PC-3 (cell line): ENCODE results near the gene ARVCF. TPM values are rescaled to one million over a fixed set of nuclear protein-coding genes. Genes with fewer than 3 reads are reported as not detected.

ENCODE experiments used
- ATAC-seq: fragments of 200-7000 bp; cut with Tn5 transposase; 2 replicates; pipeline ENCODE4 v1.9.1; 2020; ENCODE audit warnings: mild to moderate bottlenecking, moderate library complexity
- BruUV-seq: library from RNA; stranded (reverse); fragments of 400-500 nt; replicated peaks from 2 replicates; lab custom pipeline; 2021; lab: Mats Ljungman, UMichigan
- CTCF ChIA-PET: fragments of 300-600 bp; sonication (Branson Sonifier 250); formaldehyde crosslinking; loops from one replicate; lab custom pipeline; 2022; ENCODE audit warnings: antibody characterized with exemption; lab: Charles Lee
- POLR2A ChIA-PET: fragments of 300-600 bp; sonication (Branson Sonifier 250); formaldehyde crosslinking; loops from one replicate; lab custom pipeline; 2022; ENCODE audit warnings: antibody characterized with exemption; ENCODE audit not compliant: unreplicated experiment; lab: Charles Lee
- DNase-seq: peaks from one replicate; pipeline ENCODE4 v3.0.0-alpha.2; 2015
- H2AFZ ChIP-seq: fragments of 300-600 bp; sonication (generic); 2 replicates; pipeline ENCODE4 v1.6.0; 2016; ENCODE audit warnings: antibody characterized with exemption, low read length
- H3F3A ChIP-seq: fragments of 300-600 bp; sonication (generic); one replicate; pipeline ENCODE4 v1.6.0; 2017; ENCODE audit warnings: antibody characterized with exemption, low read length, control low read depth, mild to moderate bottlenecking; ENCODE audit not compliant: unreplicated experiment
- H3K27ac ChIP-seq: fragments of 300-600 bp; sonication (generic); 2 replicates; pipeline ENCODE4 v1.5.1; 2016; ENCODE audit warnings: mild to moderate bottlenecking, low read length
- H3K27me3 ChIP-seq: fragments of 300-600 bp; sonication (generic); 2 replicates; pipeline ENCODE4 v1.6.1; 2016; ENCODE audit warnings: low read length, mixed read lengths
- H3K36me3 ChIP-seq: fragments of 300-600 bp; sonication (generic); 2 replicates; pipeline ENCODE4 v1.6.1; 2016; ENCODE audit warnings: low read depth, mixed run types, low read length, mixed read lengths
- H3K4me1 ChIP-seq: fragments of 300-600 bp; sonication (generic); 2 replicates; pipeline ENCODE4 v1.5.1; 2016; ENCODE audit warnings: low read length; ENCODE audit not compliant: insufficient read depth
- H3K4me2 ChIP-seq: fragments of 300-600 bp; sonication (generic); 2 replicates; pipeline ENCODE4 v1.6.0; 2016; ENCODE audit warnings: low read length
- H3K4me3 ChIP-seq: fragments of 300-600 bp; sonication (generic); 2 replicates; pipeline ENCODE4 v1.5.1; 2016; ENCODE audit warnings: mild to moderate bottlenecking, low read length, mixed read lengths
- H3K79me2 ChIP-seq: fragments of 300-600 bp; sonication (generic); 2 replicates; pipeline ENCODE4 v1.6.1; 2017; ENCODE audit warnings: low read length, mixed read lengths
- H3K9ac ChIP-seq: fragments of 300-600 bp; sonication (generic); 2 replicates; pipeline ENCODE4 v1.6.0; 2016; ENCODE audit warnings: mild to moderate bottlenecking, low read length
- H3K9me2 ChIP-seq: fragments of 300-600 bp; sonication (generic); replicated peaks from 2 replicates; pipeline ENCODE4 v1.6.1; 2016; ENCODE audit warnings: mixed run types, low read length, mixed read lengths
- H3K9me3 ChIP-seq: fragments of 300-600 bp; sonication (generic); 2 replicates; pipeline ENCODE4 v1.6.1; 2016; ENCODE audit warnings: low read length, mixed read lengths
- H4K20me1 ChIP-seq: fragments of 300-600 bp; sonication (generic); 2 replicates; pipeline ENCODE4 v1.6.1; 2016; ENCODE audit warnings: low read length, mixed read lengths
- EZH2 ChIP-seq: fragments of 300-600 bp; sonication (generic); IDR thresholded peaks from one replicate; pipeline ENCODE4 v1.6.1; 2017; ENCODE audit warnings: antibody characterized with exemption, mild to moderate bottlenecking, low read length; ENCODE audit not compliant: unreplicated experiment
- EZH2phosphoT487 ChIP-seq: fragments of 300-600 bp; sonication (generic); IDR thresholded peaks from 2 replicates; pipeline ENCODE4 v1.6.1; 2018; ENCODE audit warnings: mild to moderate bottlenecking, antibody characterized with exemption, low read length, borderline replicate concordance
- intact Hi-C: fragments of 100-400 bp; cut with micrococcal nuclease; formaldehyde crosslinking; loops from 2 replicates; pipeline ENCODE4 v1.9.0; 2023
- total RNA-seq: library from RNA; depleted of rRNA; stranded (reverse); fragments of >200 nt; gene quantifications from 2 replicates; pipeline ENCODE4 v1.2.3, GENCODE V29; 2014
- TF ChIP-seq, protein P1 (sequence below): fragments of 300-600 bp; sonication (generic); conservative IDR thresholded peaks from 2 replicates; pipeline ENCODE4 v1.5.1; 2017; ENCODE audit warnings: antibody characterized with exemption, low read depth, mild to moderate bottlenecking, low read length

Gene ARVCF
- total RNA-seq, 1 experiment from 2014 or later: 20.0 TPM

DNA sequence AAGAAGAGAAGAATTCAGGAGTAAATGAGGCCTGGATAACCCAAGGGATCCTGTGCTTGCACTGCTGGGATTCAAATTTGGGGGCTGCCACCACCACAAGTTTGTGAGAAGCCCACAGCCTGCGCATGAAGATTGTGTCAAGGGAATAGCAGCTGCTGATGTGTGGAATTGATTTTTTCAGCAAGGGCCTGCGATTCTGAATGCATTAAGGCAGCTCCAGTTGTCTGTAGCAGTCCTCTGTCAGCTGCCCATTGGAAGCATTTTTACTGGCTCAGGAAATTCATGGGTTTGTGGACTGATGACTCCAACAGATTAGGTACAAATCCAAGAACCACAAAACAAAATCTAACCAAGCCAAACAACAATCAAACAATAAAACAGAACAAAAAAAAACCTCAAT is 14.0 kb downstream of the ARVCF start:
- no peak for ATAC-seq
- CTCF ChIA-PET: no interaction called here

DNA sequence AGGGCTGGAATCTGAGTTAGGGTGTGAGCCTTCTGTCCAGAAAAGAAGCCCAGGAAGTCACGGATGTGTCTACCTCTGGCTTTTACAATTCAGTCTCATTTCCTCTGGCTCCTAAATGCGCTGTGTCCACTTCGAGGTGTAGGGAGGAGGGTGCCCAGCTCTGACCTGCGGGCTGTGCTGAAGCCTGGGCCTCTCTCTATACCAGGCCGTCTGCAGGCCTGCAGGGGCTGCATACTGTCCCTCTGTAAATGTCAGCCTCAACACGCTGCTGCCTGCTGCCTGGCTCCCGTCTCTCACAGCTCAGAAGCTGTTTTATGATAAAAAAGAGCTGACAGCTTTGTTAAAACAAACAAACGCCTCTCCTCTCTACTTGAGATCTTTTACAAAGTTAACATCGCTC is 14.5 kb downstream of the ARVCF start:
- POLR2A ChIA-PET: no interaction called here
- Histone ChIP-seq H3K4me1 (no peaks in the 10 kb centered on the region), H3K9me3 (peaks cover 6% of the 10 kb centered on the region; the same call in 1 of the 2 replicates), H4K20me1 (no peaks in the 10 kb centered on the region), H3K9ac (no peak overlapping the region), H3K79me2 (no peaks in the 10 kb centered on the region), H3K9me2 (no peaks in the 10 kb centered on the region), H3K36me3 (0 out of 2 replicates have a peak, but pooled peaks cover 3% of the 10 kb centered on the region), H3K27me3 (no peaks in the 10 kb centered on the region), H3K4me2 (no peak overlapping the region), H3K4me3 (no peak overlapping the region), H2AFZ (no peak overlapping the region), H3K27ac (no peak overlapping the region), H3F3A (no peaks in the 10 kb centered on the region)
- DNase-seq: no peak
- CTCF ChIA-PET: no interaction called here
- BruUV-seq: no TSS peak
- no peak for ATAC-seq
- TF ChIP-seq EZH2phosphoT487 (no peak), EZH2 (no peak)
- TF ChIP-seq, protein P1, sequence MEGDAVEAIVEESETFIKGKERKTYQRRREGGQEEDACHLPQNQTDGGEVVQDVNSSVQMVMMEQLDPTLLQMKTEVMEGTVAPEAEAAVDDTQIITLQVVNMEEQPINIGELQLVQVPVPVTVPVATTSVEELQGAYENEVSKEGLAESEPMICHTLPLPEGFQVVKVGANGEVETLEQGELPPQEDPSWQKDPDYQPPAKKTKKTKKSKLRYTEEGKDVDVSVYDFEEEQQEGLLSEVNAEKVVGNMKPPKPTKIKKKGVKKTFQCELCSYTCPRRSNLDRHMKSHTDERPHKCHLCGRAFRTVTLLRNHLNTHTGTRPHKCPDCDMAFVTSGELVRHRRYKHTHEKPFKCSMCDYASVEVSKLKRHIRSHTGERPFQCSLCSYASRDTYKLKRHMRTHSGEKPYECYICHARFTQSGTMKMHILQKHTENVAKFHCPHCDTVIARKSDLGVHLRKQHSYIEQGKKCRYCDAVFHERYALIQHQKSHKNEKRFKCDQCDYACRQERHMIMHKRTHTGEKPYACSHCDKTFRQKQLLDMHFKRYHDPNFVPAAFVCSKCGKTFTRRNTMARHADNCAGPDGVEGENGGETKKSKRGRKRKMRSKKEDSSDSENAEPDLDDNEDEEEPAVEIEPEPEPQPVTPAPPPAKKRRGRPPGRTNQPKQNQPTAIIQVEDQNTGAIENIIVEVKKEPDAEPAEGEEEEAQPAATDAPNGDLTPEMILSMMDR: no peak
- intact Hi-C loops: no loop called here

More for the DNA sequence above, 14.0 kb downstream of the ARVCF start:
- no peaks in the 10 kb centered on the region for H3K4me1 ChIP-seq
- intact Hi-C loops: no loop called here
- H3K79me2 ChIP-seq: no peaks in the 10 kb centered on the region
- H3F3A ChIP-seq: no peaks in the 10 kb centered on the region
- POLR2A ChIA-PET: no interaction called here
- TF ChIP-seq EZH2phosphoT487 (no peak), EZH2 (no peak)
- TF ChIP-seq, protein P1: no peak
- no peak overlapping the region for H3K9ac ChIP-seq
- H3K9me3 ChIP-seq: peaks cover 6% of the 10 kb centered on the region; the same call in 1 of the 2 replicates
- no peak overlapping the region for H3K4me3 ChIP-seq
- no peaks in the 10 kb centered on the region for H3K9me2 ChIP-seq
- DNase-seq: no peak
- H3K27me3 ChIP-seq: no peaks in the 10 kb centered on the region
- no peak overlapping the region for H3K4me2 ChIP-seq
- H3K27ac ChIP-seq: no peak overlapping the region
- H4K20me1 ChIP-seq: no peaks in the 10 kb centered on the region
- BruUV-seq: no TSS peak
- H3K36me3 ChIP-seq: 0 out of 2 replicates have a peak, but pooled peaks cover 3% of the 10 kb centered on the region
- no peak overlapping the region for H2AFZ ChIP-seq

DNA sequence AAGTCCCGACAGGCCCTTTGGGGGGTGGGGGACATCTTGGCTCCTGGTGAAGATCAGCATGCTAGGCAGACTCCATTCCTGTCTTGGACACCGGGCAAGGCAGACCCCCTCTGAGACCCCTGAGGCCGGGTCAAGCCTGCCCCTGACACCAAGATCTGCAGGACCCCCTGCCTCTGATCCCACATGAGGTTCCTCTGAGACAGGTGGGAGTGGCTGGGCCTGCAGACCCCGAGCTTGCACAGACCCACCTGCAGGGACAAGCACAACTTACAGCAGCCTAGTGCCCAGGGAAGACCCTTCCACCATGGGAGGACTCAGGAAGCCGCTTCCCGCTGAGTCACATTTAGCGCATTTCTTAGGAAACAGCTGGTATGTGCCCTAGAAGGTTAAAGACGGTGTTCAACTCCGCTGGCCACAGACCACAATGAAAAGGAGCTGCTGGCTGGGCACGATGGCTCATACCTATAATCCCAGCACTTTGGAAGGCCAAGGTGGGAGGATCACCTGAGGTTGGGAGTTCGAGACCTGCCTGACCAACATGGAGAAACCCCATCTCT is 15.5 kb downstream of the ARVCF start:
- no peaks in the 10 kb centered on the region for H4K20me1 ChIP-seq
- ChIA-PET POLR2A (no interaction called here), CTCF (no interaction called here)
- no peaks in the 10 kb centered on the region for H3K4me1 ChIP-seq
- H3K9me2 ChIP-seq: no peaks in the 10 kb centered on the region
- BruUV-seq: no TSS peak
- H3K27ac ChIP-seq: no peak overlapping the region
- no peak for ATAC-seq
- DNase-seq: no peak
- TF ChIP-seq EZH2phosphoT487: no peak
- no peak overlapping the region for H2AFZ ChIP-seq
- no peak overlapping the region for H3K9ac ChIP-seq
- H3K79me2 ChIP-seq: no peaks in the 10 kb centered on the region
- H3K4me3 ChIP-seq: no peak overlapping the region
- H3K9me3 ChIP-seq: peaks cover 6% of the 10 kb centered on the region; the same call in 1 of the 2 replicates
- no peak overlapping the region for H3K4me2 ChIP-seq
- intact Hi-C loops: no loop called here
- 0 out of 2 replicates have a peak, but pooled peaks cover 3% of the 10 kb centered on the region for H3K36me3 ChIP-seq
- H3K27me3 ChIP-seq: no peaks in the 10 kb centered on the region
- H3F3A ChIP-seq: no peaks in the 10 kb centered on the region
